Left renal pelvis (tissue), 4 donors: ENCODE results near the gene INO80. TPM values are rescaled to one million over a fixed set of nuclear protein-coding genes. Genes with fewer than 3 reads are reported as not detected.
A peak's percentile ranks its signal among the peaks of the same experiment; 100 is the strongest.

Source experiments
- DNase-seq, 4 donors: peaks; one replicate each; pipeline ENCODE4 v3.0.0-alpha.2; 2013; ENCODE audit warnings: low read depth in 4 of 4, low spot score in 3 of 4
- polyA plus RNA-seq, 4 donors: library from polyadenylated mRNA; unstranded; fragments of 120-200 nt; gene quantifications; one replicate each; pipeline ENCODE4 v1.2.1, GENCODE V29; 2013; ENCODE audit not compliant: insufficient read length in 4 of 4

The INO80 gene
- polyA plus RNA-seq, 4 donors: 14.3 to 23.2 (median 22.0) TPM

- DNase-seq: no peak
Measured at GRCh38 chr15:41051139-41051538, 64.9 kb downstream of the INO80 start.

GRCh38 chr15:41048852-41049251 lies 67.2 kb downstream of the INO80 start:
- DNase-seq: no peak

- DNase-seq: no peak
Measured at GRCh38 chr15:41048397-41048796, 67.7 kb downstream of the INO80 start.

- no peak for DNase-seq
Measured at GRCh38 chr15:41047474-41047873, 68.6 kb downstream of the INO80 start.

GRCh38 chr15:41043276-41043951 lies 72.7 kb downstream of the INO80 start:
- no peak for DNase-seq

GRCh38 chr15:41042851-41043250 lies 73.2 kb downstream of the INO80 start:
- no peak for DNase-seq

- no peak for DNase-seq
Measured at GRCh38 chr15:41039121-41039520, 77.0 kb downstream of the INO80 start.

- no peak for DNase-seq
Measured at GRCh38 chr15:41032079-41032328, 84.1 kb downstream of the INO80 start.

- DNase-seq: no peak
Measured at GRCh38 chr15:41031232-41032078, 84.6 kb downstream of the INO80 start.

- DNase-seq: no peak
Measured at GRCh38 chr15:41028853-41029252, 87.2 kb downstream of the INO80 start.

- no peak for DNase-seq
Measured at GRCh38 chr15:41025393-41025792, 90.7 kb downstream of the INO80 start.

- DNase-seq: no peak
Measured at GRCh38 chr15:41024885-41025284, 91.2 kb downstream of the INO80 start.

- no peak for DNase-seq
Measured at GRCh38 chr15:41024131-41024530, 91.9 kb downstream of the INO80 start.

GRCh38 chr15:41022487-41023090 lies 93.5 kb downstream of the INO80 start:
- DNase-seq: peak in 1 of 4 donors; percentile 25

- DNase-seq: no peak
Measured at GRCh38 chr15:41020829-41021228, 95.3 kb downstream of the INO80 start.

GRCh38 chr15:41020311-41020710 lies 95.8 kb downstream of the INO80 start:
- DNase-seq: no peak

- no peak for DNase-seq
Measured at GRCh38 chr15:41019174-41019573, 96.9 kb downstream of the INO80 start.

- peak in 1 of 4 donors; percentile 22 for DNase-seq
Measured at GRCh38 chr15:41018534-41018933, 97.5 kb downstream of the INO80 start.

- no peak for DNase-seq
Measured at GRCh38 chr15:41017066-41017735, 98.9 kb downstream of the INO80 start.

- no peak for DNase-seq
Measured at GRCh38 chr15:41013691-41014414, 102.2 kb downstream of the INO80 start.
